Epithelial cell of prostate (primary cell): ENCODE results near the gene HOXB13.

Source experiments
- DNase-seq: peaks from one replicate; pipeline ENCODE4 v3.0.0-alpha.2; 2011; ENCODE audit warnings: low read depth, low spot score
- H3K27ac ChIP-seq: fragments of 450-650 bp; 2 replicates; pipeline ENCODE4 v1.5.1; 2017; ENCODE audit warnings: mild to moderate bottlenecking

Gene HOXB13

DNA sequence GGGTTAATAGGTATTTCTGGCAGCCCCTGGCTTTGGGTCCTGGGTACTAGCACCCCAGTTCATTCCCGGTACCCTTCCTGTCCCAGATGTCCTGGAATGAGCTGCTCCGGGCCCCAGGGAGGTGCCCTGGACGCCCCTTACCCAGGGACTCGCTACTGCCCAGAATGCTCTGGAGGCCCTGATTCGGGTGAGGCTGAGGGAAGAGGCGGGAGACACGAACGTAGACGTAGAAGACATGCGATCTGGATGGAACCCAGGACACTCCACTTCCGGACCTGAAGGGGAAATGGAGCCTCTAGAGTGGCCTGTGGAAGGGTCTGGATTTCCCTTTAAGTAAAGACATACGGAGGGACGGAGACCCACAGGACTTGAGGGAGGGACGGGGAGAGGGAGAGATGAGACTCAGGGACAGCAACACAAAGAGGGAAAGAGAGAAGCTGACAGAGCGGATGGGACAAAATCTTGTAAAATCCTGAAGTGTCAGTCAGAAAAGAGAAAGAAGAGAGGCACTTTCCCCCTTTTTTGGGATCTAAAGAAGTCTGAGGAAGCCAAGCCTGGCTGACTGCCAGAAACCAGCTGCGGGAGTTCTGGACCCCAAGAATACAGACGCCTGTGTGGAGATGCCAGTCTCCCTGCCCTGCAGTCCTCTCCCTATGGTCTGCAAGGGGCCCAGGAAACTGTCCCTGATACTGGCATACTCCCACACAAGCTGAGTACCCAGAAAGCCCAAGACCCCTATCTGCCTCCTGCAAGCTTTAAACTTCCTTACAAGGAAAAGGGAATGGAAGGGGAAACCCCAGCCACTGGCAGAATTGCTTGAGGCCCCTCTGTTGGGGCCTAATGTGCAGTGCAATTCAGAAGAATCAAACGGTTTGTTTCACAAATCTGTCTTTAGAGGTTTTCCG lies 1.0 kb upstream of the HOXB13 start:
- no peak for DNase-seq
- peak overlapping the region; percentile 91 for H3K27ac ChIP-seq

DNA sequence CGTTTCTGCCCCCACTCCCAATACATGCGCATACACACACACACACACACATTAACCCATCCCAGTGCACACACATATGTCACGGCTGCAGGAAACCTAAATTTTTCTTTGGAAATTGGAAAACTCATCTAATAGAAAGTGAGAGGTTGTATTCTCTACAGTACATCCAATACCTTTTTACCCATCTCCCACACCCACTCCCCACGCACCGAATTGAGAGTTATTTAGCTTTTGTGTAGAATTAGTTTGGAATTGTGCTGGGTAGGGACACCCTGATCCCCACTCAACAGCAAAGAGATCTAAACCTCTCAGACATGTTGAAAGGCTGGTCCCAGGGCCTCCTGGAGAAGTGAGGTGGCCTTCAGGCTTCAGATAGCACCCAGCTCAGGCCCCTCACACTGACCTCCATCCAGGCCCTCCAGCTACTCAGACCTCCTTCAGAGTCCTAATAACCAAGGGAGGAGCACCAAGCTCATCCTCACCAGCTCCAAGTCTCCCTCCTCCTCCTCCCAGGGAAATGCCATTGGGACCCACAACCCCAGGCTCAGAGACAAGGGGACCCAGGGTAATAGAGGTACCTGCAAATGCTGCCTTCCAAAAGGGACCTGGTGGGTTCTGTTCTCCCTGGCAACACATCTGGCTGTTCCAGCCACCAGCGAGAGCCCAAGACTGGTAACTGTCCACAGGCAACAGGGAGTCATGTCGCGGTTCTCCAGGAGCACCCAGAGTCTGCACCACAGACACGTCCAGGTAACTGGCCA lies 955 bp downstream of the HOXB13 start:
- peak overlapping the region; percentile 91 for H3K27ac ChIP-seq
- no peak for DNase-seq

- no peak overlapping the region for H3K27ac ChIP-seq
- DNase-seq: no peak
Observed at GRCh38 chr17:48726916-48727286, 1.6 kb downstream of the HOXB13 start.

DNA sequence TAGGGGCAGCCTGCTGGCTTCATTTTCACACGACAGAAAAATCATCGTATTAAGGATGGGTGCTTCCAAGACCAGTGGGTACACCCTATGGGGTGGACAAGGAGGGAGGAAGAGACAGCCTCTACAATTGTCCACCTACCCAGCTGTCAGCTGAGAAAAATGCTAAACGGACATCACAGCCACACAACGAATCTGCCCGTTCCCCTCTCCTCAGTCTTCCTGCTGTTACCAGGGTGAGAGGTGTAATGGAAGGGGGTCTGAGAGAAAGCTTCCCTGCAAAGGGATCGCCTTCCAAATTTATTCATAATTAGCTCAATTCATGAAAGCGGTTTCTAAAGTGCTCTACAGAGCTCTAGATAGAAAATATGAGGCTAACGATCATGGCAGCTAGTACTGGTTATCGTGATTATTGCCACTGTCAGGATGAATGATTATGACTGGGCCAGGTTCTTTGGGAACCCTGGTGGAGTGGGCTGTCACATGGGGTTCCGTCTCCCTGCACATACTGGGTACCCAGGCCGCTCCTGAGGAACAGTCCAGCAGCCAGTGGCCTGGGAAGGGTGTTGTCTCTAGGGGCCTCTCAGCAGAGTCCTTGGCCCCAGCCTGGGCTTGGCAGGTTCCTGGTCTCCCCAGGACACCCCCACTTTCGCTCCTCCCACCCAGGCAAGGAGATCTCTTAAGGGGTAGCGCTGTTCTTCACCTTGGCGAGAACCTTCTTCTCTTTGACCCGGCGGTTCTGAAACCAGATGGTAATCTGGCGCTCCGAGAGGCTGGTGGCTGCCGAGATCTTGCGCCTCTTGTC lies 2.2 kb downstream of the HOXB13 start:
- no peak overlapping the region for H3K27ac ChIP-seq
- DNase-seq: no peak

DNA sequence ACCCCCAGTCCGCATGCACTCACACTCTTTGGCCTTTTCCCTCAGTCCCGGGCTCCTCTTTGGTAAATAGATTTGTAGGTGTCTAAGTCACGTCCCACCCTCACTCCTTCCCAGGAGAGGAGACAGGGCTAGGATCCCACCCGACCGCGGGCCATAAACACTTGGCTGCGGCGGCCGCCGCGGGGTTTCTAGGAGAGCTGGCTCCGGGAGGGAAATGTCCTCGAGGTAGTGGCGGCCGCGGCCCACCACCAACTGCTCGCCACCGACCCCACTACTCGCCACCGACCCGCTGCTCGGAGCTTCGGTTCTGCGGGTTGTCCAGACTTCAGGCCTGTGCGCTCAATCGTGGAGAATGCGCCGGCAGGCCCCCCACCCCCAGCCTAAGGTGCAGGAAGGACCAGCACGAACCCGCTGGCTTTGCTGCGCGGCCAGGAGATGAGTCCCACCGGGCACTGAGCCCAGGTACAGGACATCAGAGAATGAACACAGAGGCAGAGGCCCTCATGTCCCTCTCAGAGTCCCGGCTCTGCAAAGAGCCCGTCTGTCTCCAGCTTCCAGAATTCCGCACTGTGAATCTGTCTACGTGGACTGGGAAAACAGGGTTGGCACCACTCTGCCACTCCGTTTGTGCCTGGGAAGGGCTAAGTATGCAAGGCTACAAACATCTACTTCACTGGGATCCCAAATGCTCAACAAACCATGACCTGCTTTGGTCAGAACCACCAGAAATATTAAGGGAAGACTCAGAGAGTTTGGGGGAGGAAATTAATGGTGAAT lies 3.1 kb downstream of the HOXB13 start:
- no peak for DNase-seq
- no peak overlapping the region for H3K27ac ChIP-seq

GRCh38 chr17:48725004-48725287 lies 3.6 kb downstream of the HOXB13 start:
- no peak overlapping the region for H3K27ac ChIP-seq
- DNase-seq: no peak

- peak overlapping the region; percentile 85 for H3K27ac ChIP-seq
- DNase-seq: no peak
Observed at GRCh38 chr17:48724251-48725003, 4.1 kb downstream of the HOXB13 start.

GRCh38 chr17:48723423-48724250 lies 4.9 kb downstream of the HOXB13 start:
- peak overlapping the region; percentile 85 for H3K27ac ChIP-seq
- DNase-seq: no peak

- no peak for DNase-seq
- peak within 1 kb of the TSS; percentile 85 for H3K27ac ChIP-seq
Observed at GRCh38 chr17:48722915-48723422, 5.6 kb downstream of the HOXB13 start, which contains the start of gene PRAC2. Gene PRAC2, plus strand, starts transcription at chr17:48723185. Its CDS starts 1,226 bp downstream, at chr17:48724411.

DNA sequence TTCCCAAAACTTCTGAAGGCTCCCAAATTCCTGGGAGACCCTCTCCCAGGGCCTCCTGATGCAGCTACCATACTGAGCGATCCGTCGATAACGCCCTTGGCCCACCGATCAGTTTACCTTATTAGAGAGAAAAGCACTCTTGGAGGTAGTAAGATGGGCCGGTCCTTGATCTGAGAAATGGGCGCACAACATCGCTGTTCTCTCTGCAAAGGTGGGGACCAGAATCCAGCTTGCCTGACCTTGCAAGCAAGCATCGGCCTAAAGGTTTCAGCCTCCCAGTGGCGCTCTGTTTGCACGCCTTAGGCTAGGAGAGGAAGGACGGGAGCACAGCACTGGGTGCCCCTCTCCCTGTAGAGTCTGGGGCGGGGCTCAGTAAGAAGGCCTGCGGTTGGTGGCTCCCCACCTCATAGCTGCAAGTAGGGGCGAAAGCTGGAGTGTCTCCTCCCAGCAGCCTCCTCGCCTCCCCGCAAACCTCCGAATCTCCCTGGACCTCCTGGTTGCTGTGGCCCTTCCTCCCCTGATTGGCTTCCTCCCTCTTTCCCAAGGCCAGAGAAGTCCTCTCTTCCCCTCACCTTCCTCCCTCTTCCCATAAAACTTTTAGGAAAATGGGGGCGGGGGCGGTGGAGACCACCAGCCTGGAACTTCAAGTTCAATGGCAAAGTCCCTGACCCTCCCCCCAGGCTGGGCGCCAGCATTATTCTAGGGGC lies 6.2 kb downstream of the HOXB13 start, which contains the start of gene PRAC1:
Gene PRAC1, minus strand, starts transcription at position 318 of the 707 bp plus-strand sequence. Its CDS starts 126 bp downstream, at position 192.
- H3K27ac ChIP-seq: peak within 1 kb of the TSS; percentile 85
- peak; percentile 70 for DNase-seq

- peak overlapping the region; percentile 85 for H3K27ac ChIP-seq
- DNase-seq: no peak
Observed at GRCh38 chr17:48721009-48721402, 7.5 kb downstream of the HOXB13 start.

- DNase-seq: no peak
- peak overlapping the region; percentile 85 for H3K27ac ChIP-seq
Observed at GRCh38 chr17:48720266-48721008, 8.1 kb downstream of the HOXB13 start.

GRCh38 chr17:48719642-48720265 lies 8.8 kb downstream of the HOXB13 start:
- no peak for DNase-seq
- H3K27ac ChIP-seq: peak overlapping the region; percentile 85

DNA sequence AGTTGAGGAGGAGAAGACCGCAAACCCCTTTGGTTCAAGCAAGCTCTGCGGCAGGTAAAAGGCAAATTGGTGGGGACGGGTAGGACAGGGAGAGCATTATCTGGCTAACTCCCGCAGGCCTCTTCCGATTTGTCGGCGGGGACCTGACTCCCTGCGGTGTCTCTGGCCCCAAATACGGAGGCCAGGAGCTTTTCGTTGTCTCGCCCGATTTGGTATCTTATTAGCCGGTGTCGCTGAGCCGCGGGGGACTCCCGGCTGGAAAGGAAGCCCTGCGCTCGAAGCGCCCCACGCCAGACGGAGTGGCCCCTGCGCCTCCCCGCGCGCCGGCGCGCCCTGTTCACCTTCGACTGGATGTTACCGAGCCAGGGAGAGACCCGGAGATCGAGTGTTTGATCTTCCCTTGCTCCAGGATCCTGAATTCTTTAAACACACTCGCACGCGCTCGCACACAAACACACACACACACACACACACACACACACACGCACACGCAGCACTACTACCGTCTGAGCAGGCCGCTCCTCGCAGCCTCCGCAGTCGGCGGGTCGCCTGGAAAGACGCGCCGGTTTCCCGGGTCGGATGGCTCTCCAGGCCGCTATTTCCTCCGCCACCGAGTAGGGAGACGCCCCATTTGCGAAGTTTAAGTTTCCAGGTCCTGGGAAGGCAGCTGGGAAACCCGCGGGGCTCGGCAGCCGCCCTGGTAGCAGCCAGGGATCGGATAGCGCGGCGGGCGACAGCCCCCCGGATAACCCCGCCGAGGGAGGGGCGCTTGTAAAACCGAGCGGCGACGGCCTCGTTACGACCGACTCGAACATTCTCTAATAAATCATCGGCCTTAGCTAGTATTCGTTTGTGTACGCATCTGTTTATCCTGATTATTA lies 9.5 kb downstream of the HOXB13 start:
- H3K27ac ChIP-seq: peak overlapping the region; percentile 85

DNA sequence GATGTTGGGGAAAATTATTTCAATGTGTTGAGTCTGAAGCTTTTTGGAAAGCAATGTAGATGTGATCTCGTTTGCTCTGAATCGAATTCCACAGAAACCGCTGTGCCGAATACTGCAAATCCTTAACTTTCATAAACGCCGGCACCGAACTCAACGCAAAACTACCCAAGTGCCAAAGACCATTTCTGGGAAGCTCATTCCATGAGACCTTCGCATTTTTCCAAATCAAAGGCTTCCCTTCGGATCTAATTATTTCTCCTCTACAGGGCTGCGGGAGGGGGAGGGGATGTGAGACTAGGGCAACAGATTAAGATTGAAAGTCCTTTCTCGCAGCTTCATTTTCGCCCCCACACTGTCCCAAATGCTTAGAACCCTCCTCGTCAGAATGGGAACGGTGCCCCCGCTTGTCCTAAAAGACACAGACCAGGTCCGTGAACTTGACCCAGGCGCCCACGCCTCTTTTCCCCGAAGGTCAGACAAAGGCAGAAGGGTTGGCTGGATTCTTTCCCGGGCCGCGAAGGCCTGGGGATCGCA lies 10.3 kb downstream of the HOXB13 start:
- DNase-seq: no peak
- peak overlapping the region; percentile 85 for H3K27ac ChIP-seq

More for the DNA sequence above, 9.5 kb downstream of the HOXB13 start:
- no peak for DNase-seq
